ENCODE measurements around the gene RALGPS2. TPM values are rescaled to one million over a fixed set of nuclear protein-coding genes. Genes with fewer than 3 reads are reported as not detected.

Gene RALGPS2
- total RNA-seq, 2 experiments from 2014 or later: 3.5 to 5.5 TPM

DNA sequence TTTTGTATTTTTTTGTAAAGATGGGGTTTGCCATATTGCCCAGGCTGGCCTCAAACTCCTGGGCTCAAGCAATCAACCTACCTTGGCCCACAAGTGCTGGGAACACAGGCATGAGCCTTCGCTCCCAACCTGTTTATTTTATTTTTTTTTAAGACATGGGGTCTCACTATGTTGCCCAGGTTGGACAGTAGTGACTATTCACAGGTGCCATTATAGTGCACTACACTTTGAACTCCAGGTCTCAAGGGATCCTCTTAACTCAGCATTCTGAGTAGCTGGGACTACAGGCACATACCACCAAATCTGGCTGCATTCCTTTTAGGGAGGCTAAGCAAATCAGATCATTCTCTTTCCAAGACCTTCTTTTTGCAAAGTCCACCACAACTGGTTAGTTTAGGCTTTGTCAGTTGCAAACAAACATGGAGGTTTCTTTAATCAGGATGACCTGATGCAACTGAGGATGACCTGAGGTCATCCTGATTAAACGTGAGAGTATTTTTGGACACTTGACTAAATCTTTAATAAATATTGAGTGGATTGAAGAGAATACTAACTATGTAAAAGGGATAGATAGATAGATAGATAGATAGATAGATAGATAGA, 30.0 kb upstream of the RALGPS2 start:
- DNase-seq: no peak
- ChIA-PET CTCF (interaction anchor here (0.6 to 0.7 kb wide), 3 partner anchors 18 to 1201 kb away, joined by 3 read pairs; no protein-coding TSS in a partner anchor), POLR2A (no interaction called here)
- Mint-ChIP-seq H3K4me3 (no peak overlapping the region), H3K27ac (no peak overlapping the region), H3K4me1 (no peaks in the 10 kb centered on the region), H3K36me3 (ENCODE audit: low read depth) (no peaks in the 10 kb centered on the region), H3K9me3 (no peaks in the 10 kb centered on the region), H3K27me3 (peaks cover 3% of the 10 kb centered on the region)

GRCh38 chr1:178702146-178702545, 22.9 kb upstream of the RALGPS2 start:
- CTCF ChIA-PET: no interaction called here
- Mint-ChIP-seq H3K4me1 (no peaks in the 10 kb centered on the region), H3K4me3 (no peak overlapping the region), H3K27me3 (peaks cover 16% of the 10 kb centered on the region), H3K36me3 (ENCODE audit: low read depth) (no peaks in the 10 kb centered on the region), H3K27ac (no peak overlapping the region), H3K9me3 (no peaks in the 10 kb centered on the region)
- no peak for DNase-seq
- POLR2A ChIA-PET: no interaction called here

GRCh38 chr1:178704833-178705232, 20.2 kb upstream of the RALGPS2 start:
- no peak overlapping the region for H3K4me3 Mint-ChIP-seq
- H3K9me3 Mint-ChIP-seq: no peaks in the 10 kb centered on the region
- DNase-seq: no peak
- POLR2A ChIA-PET: no interaction called here
- CTCF ChIA-PET: no interaction called here
- no peak overlapping the region for H3K27ac Mint-ChIP-seq
- H3K36me3 Mint-ChIP-seq (ENCODE audit: low read depth): no peaks in the 10 kb centered on the region
- no peaks in the 10 kb centered on the region for H3K4me1 Mint-ChIP-seq
- H3K27me3 Mint-ChIP-seq: peaks cover 17% of the 10 kb centered on the region

- Mint-ChIP-seq H3K27ac (no peak overlapping the region), H3K4me1 (no peaks in the 10 kb centered on the region), H3K9me3 (no peaks in the 10 kb centered on the region), H3K36me3 (ENCODE audit: low read depth) (no peaks in the 10 kb centered on the region), H3K27me3 (peaks cover 11% of the 10 kb centered on the region), H3K4me3 (no peak overlapping the region)
- ChIA-PET CTCF (no interaction called here), POLR2A (no interaction called here)
- DNase-seq: no peak
Observed at GRCh38 chr1:178706432-178706831, 18.6 kb upstream of the RALGPS2 start.

- Mint-ChIP-seq H3K4me3 (no peak overlapping the region), H3K9me3 (no peaks in the 10 kb centered on the region), H3K36me3 (ENCODE audit: low read depth) (no peaks in the 10 kb centered on the region), H3K4me1 (no peaks in the 10 kb centered on the region), H3K27ac (no peak overlapping the region), H3K27me3 (peaks cover 11% of the 10 kb centered on the region)
- CTCF ChIA-PET: no interaction called here
- POLR2A ChIA-PET: no interaction called here
- DNase-seq: no peak
Observed at GRCh38 chr1:178713259-178713658, 11.8 kb upstream of the RALGPS2 start.

DNA sequence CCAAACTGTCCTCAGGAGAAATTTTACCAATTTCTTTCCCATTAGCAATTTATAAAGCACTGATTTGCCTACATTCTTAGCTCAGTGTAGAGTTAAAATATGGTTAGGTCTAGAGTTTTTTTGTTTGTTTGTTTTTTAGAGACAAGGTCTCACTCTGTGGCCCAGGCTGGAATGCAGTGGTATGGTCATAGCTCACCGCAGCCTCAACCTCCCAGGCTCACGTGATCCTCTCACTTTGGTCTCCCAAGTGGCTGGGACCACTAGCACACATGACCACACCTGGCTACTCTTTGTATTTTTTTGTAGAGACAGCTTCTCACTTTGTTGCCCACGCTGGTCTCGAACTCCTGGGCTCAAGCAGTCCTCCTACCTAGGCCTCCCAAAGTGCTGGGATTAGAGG, 10.6 kb upstream of the RALGPS2 start:
- Mint-ChIP-seq H3K27me3 (peaks cover 13% of the 10 kb centered on the region), H3K36me3 (ENCODE audit: low read depth) (no peaks in the 10 kb centered on the region), H3K4me3 (no peak overlapping the region), H3K4me1 (no peaks in the 10 kb centered on the region), H3K27ac (no peak overlapping the region), H3K9me3 (no peaks in the 10 kb centered on the region)
- POLR2A ChIA-PET: no interaction called here
- CTCF ChIA-PET: no interaction called here
- no peak for DNase-seq

DNA sequence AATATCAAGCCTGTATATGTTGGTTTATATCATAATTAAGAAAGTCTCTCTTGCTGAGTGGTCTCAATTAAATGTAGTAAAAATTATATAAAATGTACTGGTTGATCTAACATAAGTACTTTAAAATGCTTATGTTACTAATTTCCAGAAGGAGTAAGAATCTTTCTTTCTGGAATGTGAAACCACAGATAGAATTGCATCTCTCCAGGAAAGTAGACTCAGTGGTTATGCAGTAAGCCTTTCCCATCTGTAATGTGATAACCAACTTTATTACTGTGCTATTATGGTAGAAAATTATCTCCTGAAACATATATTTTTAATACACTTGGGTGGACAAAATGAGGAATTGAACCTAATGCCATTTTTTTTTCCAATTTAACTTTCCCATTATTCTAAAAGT, 8.9 kb upstream of the RALGPS2 start:
- DNase-seq: no peak
- H3K27ac Mint-ChIP-seq: no peak overlapping the region
- H3K27me3 Mint-ChIP-seq: peaks cover 13% of the 10 kb centered on the region
- no peaks in the 10 kb centered on the region for H3K9me3 Mint-ChIP-seq
- ChIA-PET CTCF (no interaction called here), POLR2A (no interaction called here)
- no peak overlapping the region for H3K4me3 Mint-ChIP-seq
- H3K4me1 Mint-ChIP-seq: no peaks in the 10 kb centered on the region
- no peaks in the 10 kb centered on the region for H3K36me3 Mint-ChIP-seq (ENCODE audit: low read depth)

- Mint-ChIP-seq H3K4me3 (no peak overlapping the region), H3K4me1 (no peaks in the 10 kb centered on the region), H3K27me3 (peaks cover 13% of the 10 kb centered on the region), H3K27ac (no peak overlapping the region), H3K36me3 (ENCODE audit: low read depth) (no peaks in the 10 kb centered on the region), H3K9me3 (no peaks in the 10 kb centered on the region)
- ChIA-PET CTCF (no interaction called here), POLR2A (no interaction called here)
- no peak for DNase-seq
Observed at GRCh38 chr1:178718520-178718919, 6.5 kb upstream of the RALGPS2 start.

DNA sequence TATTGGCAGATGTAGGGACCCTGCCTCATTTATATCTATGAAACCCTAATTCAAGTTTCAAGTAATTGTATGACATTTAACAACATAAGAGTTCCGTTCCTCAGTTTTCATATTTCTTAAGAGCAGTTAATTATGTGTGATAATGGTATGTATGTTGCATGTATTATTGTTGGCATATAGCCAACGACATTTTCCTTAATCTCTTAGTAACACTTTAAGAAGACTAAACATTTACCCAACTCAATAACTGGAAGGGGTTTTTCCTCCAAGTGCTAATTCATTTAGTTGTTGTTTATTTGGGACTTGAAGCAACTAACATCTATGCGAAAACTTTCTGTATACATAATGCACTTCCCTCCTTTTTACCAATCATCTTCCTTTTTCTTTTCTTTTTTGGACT, 1.5 kb upstream of the RALGPS2 start:
- no peak overlapping the region for H3K27ac Mint-ChIP-seq
- peaks cover 13% of the 10 kb centered on the region for H3K4me1 Mint-ChIP-seq
- ChIA-PET POLR2A (no interaction called here), CTCF (no interaction called here)
- peaks cover 8% of the 10 kb centered on the region for H3K27me3 Mint-ChIP-seq
- H3K36me3 Mint-ChIP-seq (ENCODE audit: low read depth): no peaks in the 10 kb centered on the region
- no peaks in the 10 kb centered on the region for H3K9me3 Mint-ChIP-seq
- no peak overlapping the region for H3K4me3 Mint-ChIP-seq
- DNase-seq: no peak

- Mint-ChIP-seq H3K27ac (peak overlapping the region; percentile 37), H3K36me3 (ENCODE audit: low read depth) (no peaks in the 10 kb centered on the region), H3K4me1 (peaks cover 13% of the 10 kb centered on the region), H3K4me3 (peak overlapping the region; percentile 70), H3K9me3 (no peaks in the 10 kb centered on the region), H3K27me3 (peaks cover 12% of the 10 kb centered on the region)
- DNase-seq: no peak
- ChIA-PET POLR2A (no interaction called here), CTCF (no interaction called here)
Observed at GRCh38 chr1:178724376-178724727, 692 bp upstream of the RALGPS2 start.

- ChIA-PET POLR2A (no interaction called here), CTCF (no interaction called here)
- no peaks in the 10 kb centered on the region for H3K36me3 Mint-ChIP-seq (ENCODE audit: low read depth)
- H3K27ac Mint-ChIP-seq: peak overlapping the region; percentile 85
- DNase-seq: peak; percentile 23
- H3K9me3 Mint-ChIP-seq: no peaks in the 10 kb centered on the region
- peak overlapping the region; percentile 77 for H3K4me3 Mint-ChIP-seq
- peaks cover 12% of the 10 kb centered on the region for H3K27me3 Mint-ChIP-seq
- H3K4me1 Mint-ChIP-seq: peaks cover 13% of the 10 kb centered on the region
Observed at GRCh38 chr1:178725466-178726086, 532 bp downstream of the RALGPS2 start.

GRCh38 chr1:178726087-178726517, 1.1 kb downstream of the RALGPS2 start:
- H3K36me3 Mint-ChIP-seq (ENCODE audit: low read depth): no peaks in the 10 kb centered on the region
- peak; percentile 74 for DNase-seq
- peak overlapping the region; percentile 85 for H3K27ac Mint-ChIP-seq
- ChIA-PET POLR2A (no interaction called here), CTCF (interaction anchor here (0.6 kb wide), 3 partner anchors 333 to 720 kb away, joined by 3 to 6 read pairs (median 3); no protein-coding TSS in a partner anchor)
- H3K9me3 Mint-ChIP-seq: no peaks in the 10 kb centered on the region
- peak overlapping the region; percentile 77 for H3K4me3 Mint-ChIP-seq
- peaks cover 12% of the 10 kb centered on the region for H3K27me3 Mint-ChIP-seq
- peaks cover 13% of the 10 kb centered on the region for H3K4me1 Mint-ChIP-seq

DNA sequence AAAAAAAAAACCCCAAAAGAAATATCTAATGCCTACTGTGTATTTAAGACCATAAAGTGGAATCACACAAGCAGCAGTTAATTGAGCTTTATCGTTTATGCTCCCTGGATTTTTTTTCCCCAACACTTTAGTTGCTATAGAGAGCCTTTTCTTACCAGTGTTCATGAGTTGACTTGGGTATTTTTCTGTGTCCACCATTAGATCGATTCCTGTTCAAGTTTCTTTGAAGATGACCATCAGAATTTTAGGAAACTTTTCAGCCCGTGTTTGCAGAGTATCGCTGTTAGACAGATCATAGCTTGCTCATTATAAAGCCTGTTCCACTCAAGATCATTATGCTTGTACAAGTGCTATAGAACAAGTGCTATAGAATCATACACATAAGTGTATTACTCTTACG, 1.5 kb downstream of the RALGPS2 start:
- Mint-ChIP-seq H3K27me3 (peaks cover 12% of the 10 kb centered on the region), H3K4me1 (peaks cover 13% of the 10 kb centered on the region), H3K27ac (no peak overlapping the region)

More for the DNA sequence above, 1.5 kb downstream of the RALGPS2 start:
- CTCF ChIA-PET: interaction anchor here (0.6 kb wide), 3 partner anchors 334 to 720 kb away, joined by 3 to 6 read pairs (median 3); no protein-coding TSS in a partner anchor
- DNase-seq: no peak
- no peaks in the 10 kb centered on the region for H3K9me3 Mint-ChIP-seq
- peak overlapping the region; percentile 77 for H3K4me3 Mint-ChIP-seq
- no peaks in the 10 kb centered on the region for H3K36me3 Mint-ChIP-seq (ENCODE audit: low read depth)
- POLR2A ChIA-PET: no interaction called here

Measured in activated CD4-positive, alpha-beta T cell treated with anti-CD3 and anti-CD28 coated beads, Interleukin-2, amount 10 ng/mL, durations not matched to agents 7 days and 5 days (primary cell).